Measurements from ENCODE around the gene FNIP2.

FNIP2 gene

GRCh38 chr4:158811216-158811540, 42.4 kb downstream of the FNIP2 start:
- H3K4me1 ChIP-seq (ENCODE audit: control insufficient read depth, insufficient read depth, low read length) = peaks cover 2% of the 10 kb centered on the region

GRCh38 chr4:158811704-158812103, 42.9 kb downstream of the FNIP2 start:
- Histone ChIP-seq H3K36me3 (ENCODE audit: control insufficient read depth, insufficient read depth, low read length) (no peaks in the 10 kb centered on the region), H3K4me1 (ENCODE audit: control insufficient read depth, insufficient read depth, low read length) (peaks cover 2% of the 10 kb centered on the region), H3K9me3 (ENCODE audit: control insufficient read depth, insufficient read depth, low read length) (no peaks in the 10 kb centered on the region), H3K9ac (ENCODE audit: low read depth, low read length) (no peak overlapping the region), H3K4me3 (ENCODE audit: low read depth, low read length) (no peak overlapping the region), H3K27me3 (ENCODE audit: control insufficient read depth, insufficient read depth, low read length) (no peaks in the 10 kb centered on the region)

More at GRCh38 chr4:158811216-158811540, 42.4 kb downstream of the FNIP2 start:
- Histone ChIP-seq H3K9ac (ENCODE audit: low read depth, low read length) (no peak overlapping the region), H3K9me3 (ENCODE audit: control insufficient read depth, insufficient read depth, low read length) (no peaks in the 10 kb centered on the region), H3K36me3 (ENCODE audit: control insufficient read depth, insufficient read depth, low read length) (no peaks in the 10 kb centered on the region), H3K4me3 (ENCODE audit: low read depth, low read length) (no peak overlapping the region), H3K27me3 (ENCODE audit: control insufficient read depth, insufficient read depth, low read length) (no peaks in the 10 kb centered on the region)

GRCh38 chr4:158812133-158812532, 43.3 kb downstream of the FNIP2 start:
- no peaks in the 10 kb centered on the region for H3K36me3 ChIP-seq (ENCODE audit: control insufficient read depth, insufficient read depth, low read length)
- H3K9ac ChIP-seq (ENCODE audit: low read depth, low read length) = no peak overlapping the region
- H3K4me1 ChIP-seq (ENCODE audit: control insufficient read depth, insufficient read depth, low read length) = peaks cover 2% of the 10 kb centered on the region
- no peaks in the 10 kb centered on the region for H3K9me3 ChIP-seq (ENCODE audit: control insufficient read depth, insufficient read depth, low read length)
- H3K27me3 ChIP-seq (ENCODE audit: control insufficient read depth, insufficient read depth, low read length) = no peaks in the 10 kb centered on the region
- H3K4me3 ChIP-seq (ENCODE audit: low read depth, low read length) = no peak overlapping the region

GRCh38 chr4:158812543-158812942, 43.7 kb downstream of the FNIP2 start:
- no peaks in the 10 kb centered on the region for H3K36me3 ChIP-seq (ENCODE audit: control insufficient read depth, insufficient read depth, low read length)
- H3K9ac ChIP-seq (ENCODE audit: low read depth, low read length) = no peak overlapping the region
- no peaks in the 10 kb centered on the region for H3K9me3 ChIP-seq (ENCODE audit: control insufficient read depth, insufficient read depth, low read length)
- no peak overlapping the region for H3K4me3 ChIP-seq (ENCODE audit: low read depth, low read length)
- H3K4me1 ChIP-seq (ENCODE audit: control insufficient read depth, insufficient read depth, low read length) = peaks cover 2% of the 10 kb centered on the region
- H3K27me3 ChIP-seq (ENCODE audit: control insufficient read depth, insufficient read depth, low read length) = no peaks in the 10 kb centered on the region

- no peaks in the 10 kb centered on the region for H3K9me3 ChIP-seq (ENCODE audit: control insufficient read depth, insufficient read depth, low read length)
- H3K4me3 ChIP-seq (ENCODE audit: low read depth, low read length) = no peak overlapping the region
- H3K4me1 ChIP-seq (ENCODE audit: control insufficient read depth, insufficient read depth, low read length) = peaks cover 2% of the 10 kb centered on the region
- no peaks in the 10 kb centered on the region for H3K36me3 ChIP-seq (ENCODE audit: control insufficient read depth, insufficient read depth, low read length)
- H3K9ac ChIP-seq (ENCODE audit: low read depth, low read length) = no peak overlapping the region
- H3K27me3 ChIP-seq (ENCODE audit: control insufficient read depth, insufficient read depth, low read length) = no peaks in the 10 kb centered on the region
Measured at GRCh38 chr4:158813113-158813512, 44.3 kb downstream of the FNIP2 start.

GRCh38 chr4:158814207-158814606, 45.4 kb downstream of the FNIP2 start:
- Histone ChIP-seq H3K9me3 (ENCODE audit: control insufficient read depth, insufficient read depth, low read length) (no peaks in the 10 kb centered on the region), H3K36me3 (ENCODE audit: control insufficient read depth, insufficient read depth, low read length) (no peaks in the 10 kb centered on the region), H3K9ac (ENCODE audit: low read depth, low read length) (no peak overlapping the region), H3K4me3 (ENCODE audit: low read depth, low read length) (no peak overlapping the region), H3K4me1 (ENCODE audit: control insufficient read depth, insufficient read depth, low read length) (peaks cover 2% of the 10 kb centered on the region), H3K27me3 (ENCODE audit: control insufficient read depth, insufficient read depth, low read length) (no peaks in the 10 kb centered on the region)

GRCh38 chr4:158814636-158815330, 46.0 kb downstream of the FNIP2 start:
- no peaks in the 10 kb centered on the region for H3K27me3 ChIP-seq (ENCODE audit: control insufficient read depth, insufficient read depth, low read length)
- H3K4me3 ChIP-seq (ENCODE audit: low read depth, low read length) = no peak overlapping the region
- H3K4me1 ChIP-seq (ENCODE audit: control insufficient read depth, insufficient read depth, low read length) = peaks cover 2% of the 10 kb centered on the region
- no peaks in the 10 kb centered on the region for H3K36me3 ChIP-seq (ENCODE audit: control insufficient read depth, insufficient read depth, low read length)
- no peak overlapping the region for H3K9ac ChIP-seq (ENCODE audit: low read depth, low read length)
- no peaks in the 10 kb centered on the region for H3K9me3 ChIP-seq (ENCODE audit: control insufficient read depth, insufficient read depth, low read length)

- no peaks in the 10 kb centered on the region for H3K4me1 ChIP-seq (ENCODE audit: control insufficient read depth, insufficient read depth, low read length)
- H3K27me3 ChIP-seq (ENCODE audit: control insufficient read depth, insufficient read depth, low read length) = no peaks in the 10 kb centered on the region
- H3K36me3 ChIP-seq (ENCODE audit: control insufficient read depth, insufficient read depth, low read length) = no peaks in the 10 kb centered on the region
- no peak overlapping the region for H3K4me3 ChIP-seq (ENCODE audit: low read depth, low read length)
- H3K9ac ChIP-seq (ENCODE audit: low read depth, low read length) = no peak overlapping the region
- no peaks in the 10 kb centered on the region for H3K9me3 ChIP-seq (ENCODE audit: control insufficient read depth, insufficient read depth, low read length)
Measured at GRCh38 chr4:158816955-158817354, 48.1 kb downstream of the FNIP2 start.

- Histone ChIP-seq H3K9ac (ENCODE audit: low read depth, low read length) (no peak overlapping the region), H3K9me3 (ENCODE audit: control insufficient read depth, insufficient read depth, low read length) (no peaks in the 10 kb centered on the region), H3K27me3 (ENCODE audit: control insufficient read depth, insufficient read depth, low read length) (no peaks in the 10 kb centered on the region), H3K4me3 (ENCODE audit: low read depth, low read length) (no peak overlapping the region), H3K4me1 (ENCODE audit: control insufficient read depth, insufficient read depth, low read length) (no peaks in the 10 kb centered on the region), H3K36me3 (ENCODE audit: control insufficient read depth, insufficient read depth, low read length) (no peaks in the 10 kb centered on the region)
Measured at GRCh38 chr4:158817562-158818296, 48.9 kb downstream of the FNIP2 start.

GRCh38 chr4:158818560-158819140, 49.8 kb downstream of the FNIP2 start:
- no peak overlapping the region for H3K9ac ChIP-seq (ENCODE audit: low read depth, low read length)

GRCh38 chr4:158819942-158820786, 51.3 kb downstream of the FNIP2 start:
- no peak overlapping the region for H3K9ac ChIP-seq (ENCODE audit: low read depth, low read length)
- no peaks in the 10 kb centered on the region for H3K36me3 ChIP-seq (ENCODE audit: control insufficient read depth, insufficient read depth, low read length)
- H3K4me3 ChIP-seq (ENCODE audit: low read depth, low read length) = no peak overlapping the region
- no peaks in the 10 kb centered on the region for H3K27me3 ChIP-seq (ENCODE audit: control insufficient read depth, insufficient read depth, low read length)
- no peaks in the 10 kb centered on the region for H3K4me1 ChIP-seq (ENCODE audit: control insufficient read depth, insufficient read depth, low read length)
- no peaks in the 10 kb centered on the region for H3K9me3 ChIP-seq (ENCODE audit: control insufficient read depth, insufficient read depth, low read length)

More at GRCh38 chr4:158818560-158819140, 49.8 kb downstream of the FNIP2 start:
- no peaks in the 10 kb centered on the region for H3K9me3 ChIP-seq (ENCODE audit: control insufficient read depth, insufficient read depth, low read length)
- no peak overlapping the region for H3K4me3 ChIP-seq (ENCODE audit: low read depth, low read length)
- H3K4me1 ChIP-seq (ENCODE audit: control insufficient read depth, insufficient read depth, low read length) = no peaks in the 10 kb centered on the region
- no peaks in the 10 kb centered on the region for H3K27me3 ChIP-seq (ENCODE audit: control insufficient read depth, insufficient read depth, low read length)
- no peaks in the 10 kb centered on the region for H3K36me3 ChIP-seq (ENCODE audit: control insufficient read depth, insufficient read depth, low read length)

Data from iPS-15b (cell line).